ENCODE results near the gene CCNI.

CCNI gene

GRCh38 chr4:77001907-77002306 is 73.9 kb downstream of the CCNI start:
- DNase-seq = no peak

- DNase-seq = no peak
These were observed 77.4 kb downstream of the CCNI start for GRCh38 chr4:76998251-76998901.

DNA sequence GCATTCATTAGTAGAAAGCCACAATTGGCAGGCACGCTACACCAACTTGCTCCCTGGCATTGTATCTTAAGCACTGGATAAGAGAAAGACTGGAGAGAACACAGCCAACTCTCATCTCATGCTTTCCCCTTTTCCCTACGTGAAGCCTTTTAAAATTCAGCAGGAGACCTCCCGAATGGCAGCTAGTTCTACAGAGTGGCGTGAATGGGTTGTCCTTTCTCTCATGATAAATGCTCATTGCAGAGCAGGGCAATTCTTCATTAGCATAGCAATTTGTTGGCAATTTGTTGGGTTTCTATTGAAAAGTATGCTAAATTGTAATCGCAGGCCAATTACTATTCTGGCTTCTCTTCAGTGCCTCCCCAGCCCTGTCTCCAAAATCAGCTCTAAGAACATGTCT is 78.3 kb downstream of the CCNI start:
- no peak for DNase-seq
